Measurements from ENCODE around the gene ROR2.

Gene ROR2

GRCh38 chr9:91756510-91756780 lies 193.6 kb downstream of the ROR2 start:
- Histone ChIP-seq H3K79me2 (ENCODE audit: insufficient read depth, low read length) (no peaks in the 10 kb centered on the region), H4K20me1 (ENCODE audit: low read depth, low read length) (no peaks in the 10 kb centered on the region), H3K4me3 (ENCODE audit: insufficient read depth, low read length, poor library complexity, severe bottlenecking) (no peak overlapping the region), H3K9me2 (replicated peaks; ENCODE audit: insufficient read depth, low read length) (no peaks in the 10 kb centered on the region), H3K36me3 (ENCODE audit: low read length) (no peaks in the 10 kb centered on the region), H3F3A (ENCODE audit: insufficient read depth) (no peaks in the 10 kb centered on the region), H2AFZ (ENCODE audit: low read depth, low read length, severe bottlenecking) (no peak overlapping the region), H3K9ac (ENCODE audit: low read length) (no peak overlapping the region), H3K27ac (ENCODE audit: low read depth, low read length) (no peak overlapping the region), H3K4me2 (ENCODE audit: low read depth, low read length, poor library complexity, severe bottlenecking) (no peak overlapping the region), H3K9me3 (ENCODE audit: insufficient read depth, low read length) (no peaks in the 10 kb centered on the region), H3K27me3 (ENCODE audit: low read length) (no peaks in the 10 kb centered on the region)
- TF ChIP-seq CTCF (IDR thresholded peaks at IDR 0.05; ENCODE audit: insufficient read depth, low read length, poor library complexity, severe bottlenecking) = no peak
- no peak for TF ChIP-seq EZH2phosphoT487 (conservative IDR thresholded peaks at IDR 0.05; ENCODE audit: low read length)

- no peaks in the 10 kb centered on the region for H3K9me3 ChIP-seq (ENCODE audit: insufficient read depth, low read length)
- H2AFZ ChIP-seq (ENCODE audit: low read depth, low read length, severe bottlenecking) = no peak overlapping the region
- no peak overlapping the region for H3K9ac ChIP-seq (ENCODE audit: low read length)
- H4K20me1 ChIP-seq (ENCODE audit: low read depth, low read length) = no peaks in the 10 kb centered on the region
- H3K4me3 ChIP-seq (ENCODE audit: insufficient read depth, low read length, poor library complexity, severe bottlenecking) = no peak overlapping the region
- no peaks in the 10 kb centered on the region for H3K27me3 ChIP-seq (ENCODE audit: low read length)
- no peak overlapping the region for H3K4me2 ChIP-seq (ENCODE audit: low read depth, low read length, poor library complexity, severe bottlenecking)
- no peak overlapping the region for H3K27ac ChIP-seq (ENCODE audit: low read depth, low read length)
- H3K36me3 ChIP-seq (ENCODE audit: low read length) = no peaks in the 10 kb centered on the region
- H3K9me2 ChIP-seq (replicated peaks; ENCODE audit: insufficient read depth, low read length) = no peaks in the 10 kb centered on the region
- no peaks in the 10 kb centered on the region for H3K79me2 ChIP-seq (ENCODE audit: insufficient read depth, low read length)
- no peaks in the 10 kb centered on the region for H3F3A ChIP-seq (ENCODE audit: insufficient read depth)
- TF ChIP-seq CTCF (IDR thresholded peaks at IDR 0.05; ENCODE audit: insufficient read depth, low read length, poor library complexity, severe bottlenecking) = no peak
Observed at GRCh38 chr9:91755761-91756509, 194.1 kb downstream of the ROR2 start.

GRCh38 chr9:91753711-91754110 lies 196.3 kb downstream of the ROR2 start:
- no peaks in the 10 kb centered on the region for H3K9me2 ChIP-seq (replicated peaks; ENCODE audit: insufficient read depth, low read length)
- no peaks in the 10 kb centered on the region for H3K9me3 ChIP-seq (ENCODE audit: insufficient read depth, low read length)
- H3K27me3 ChIP-seq (ENCODE audit: low read length) = no peaks in the 10 kb centered on the region
- no peak overlapping the region for H2AFZ ChIP-seq (ENCODE audit: low read depth, low read length, severe bottlenecking)
- H4K20me1 ChIP-seq (ENCODE audit: low read depth, low read length) = no peaks in the 10 kb centered on the region
- no peaks in the 10 kb centered on the region for H3K79me2 ChIP-seq (ENCODE audit: insufficient read depth, low read length)
- H3K4me3 ChIP-seq (ENCODE audit: insufficient read depth, low read length, poor library complexity, severe bottlenecking) = no peak overlapping the region
- TF ChIP-seq EZH2phosphoT487 (conservative IDR thresholded peaks at IDR 0.05; ENCODE audit: low read length) = no peak
- TF ChIP-seq CTCF (IDR thresholded peaks at IDR 0.05; ENCODE audit: insufficient read depth, low read length, poor library complexity, severe bottlenecking) = no peak
- no peak overlapping the region for H3K9ac ChIP-seq (ENCODE audit: low read length)
- H3K4me2 ChIP-seq (ENCODE audit: low read depth, low read length, poor library complexity, severe bottlenecking) = no peak overlapping the region
- H3K36me3 ChIP-seq (ENCODE audit: low read length) = no peaks in the 10 kb centered on the region
- no peaks in the 10 kb centered on the region for H3F3A ChIP-seq (ENCODE audit: insufficient read depth)
- no peak overlapping the region for H3K27ac ChIP-seq (ENCODE audit: low read depth, low read length)
